Measurements from ENCODE around the gene ARID1B.

GRCh38 chr6:157253699-157254098, 476.5 kb downstream of the ARID1B start:
- TF ChIP-seq POLR2AphosphoS5 (IDR thresholded peaks at IDR 0.05) (no peak), POLR2A (IDR thresholded peaks at IDR 0.05) (no peak), CTCF (IDR thresholded peaks at IDR 0.05) (no peak)

All from transverse colon (tissue), 4 donors.